Neural cell (in vitro differentiated cells): ENCODE measurements around the gene PNPLA5. TPM values are rescaled to one million over a fixed set of nuclear protein-coding genes. Genes with fewer than 3 reads are reported as not detected.

Source experiments
- H2AFZ ChIP-seq: fragments of 200-600, 300-800 bp; sonication (generic), shearing (Covaris generic); 2 replicates; pipeline ENCODE4 v1.6.0; 2014; ENCODE audit warnings: low read depth, mild to moderate bottlenecking, antibody characterized with exemption, low read length, moderate library complexity
- H3F3A ChIP-seq: fragments of 200-600 bp; shearing (Covaris generic); 2 replicates; pipeline ENCODE4 v1.6.1; 2016; ENCODE audit warnings: mild to moderate bottlenecking, moderate library complexity, mixed read lengths, antibody characterized with exemption, low read length; ENCODE audit not compliant: insufficient read depth, poor library complexity, severe bottlenecking
- H3K27ac ChIP-seq: fragments of 200-600, 300-800 bp; sonication (generic), shearing (Covaris generic); 2 replicates; pipeline ENCODE4 v1.5.1; 2014; ENCODE audit warnings: mild to moderate bottlenecking, low read length, moderate library complexity
- H3K27me3 ChIP-seq: fragments of 300-800, 200-600 bp; sonication (generic), shearing (Covaris generic); 2 replicates; pipeline ENCODE4 v1.6.0; 2014; ENCODE audit warnings: mild to moderate bottlenecking, low read depth, low read length, moderate library complexity; ENCODE audit not compliant: insufficient read depth
- H3K36me3 ChIP-seq: fragments of 300-800, 200-600 bp; sonication (generic), shearing (Covaris generic); 2 replicates; pipeline ENCODE4 v1.5.1; 2014; ENCODE audit warnings: mild to moderate bottlenecking, antibody characterized with exemption, low read length, moderate library complexity; ENCODE audit not compliant: insufficient read depth
- H3K4me2 ChIP-seq: fragments of 300-800, 200-600 bp; sonication (generic), shearing (Covaris generic); 2 replicates; pipeline ENCODE4 v1.6.0; 2014; ENCODE audit warnings: mild to moderate bottlenecking, low read length
- H3K4me3 ChIP-seq: fragments of 300-800, 200-600 bp; sonication (generic), shearing (Covaris generic); 2 replicates; pipeline ENCODE4 v1.5.1; 2014; ENCODE audit warnings: mild to moderate bottlenecking, low read length, moderate library complexity
- H3K79me2 ChIP-seq: fragments of 200-600 bp; shearing (Covaris generic); replicated peaks from 2 replicates; pipeline ENCODE4 v1.6.0; 2014; ENCODE audit warnings: mild to moderate bottlenecking, low read length, moderate library complexity; ENCODE audit not compliant: insufficient read depth
- H3K9ac ChIP-seq: fragments of 300-800, 200-600 bp; sonication (generic), shearing (Covaris generic); 2 replicates; pipeline ENCODE4 v1.6.1; 2016; ENCODE audit warnings: mild to moderate bottlenecking, low read length, mixed read lengths
- H3K9me2 ChIP-seq: fragments of 200-600 bp; shearing (Covaris generic); 2 replicates; pipeline ENCODE4 v1.6.1; 2016; ENCODE audit warnings: mild to moderate bottlenecking, low read length, mixed read lengths; ENCODE audit not compliant: insufficient read depth
- H3K9me3 ChIP-seq: fragments of 200-600, 300-800 bp; sonication (generic), shearing (Covaris generic); 2 replicates; pipeline ENCODE4 v1.6.1; 2016; ENCODE audit warnings: mild to moderate bottlenecking, mixed run types, low read length, moderate library complexity, mixed read lengths
- H4K20me1 ChIP-seq: fragments of 200-600 bp; shearing (Covaris generic); 2 replicates; pipeline ENCODE4 v1.6.1; 2016; ENCODE audit warnings: mild to moderate bottlenecking, mixed run types; ENCODE audit not compliant: insufficient read depth
- EP300 ChIP-seq: fragments of 450-650 bp; conservative IDR thresholded peaks from 2 replicates; pipeline ENCODE4 v1.6.1; 2014; ENCODE audit warnings: antibody characterized with exemption, mild to moderate bottlenecking, moderate library complexity; ENCODE audit not compliant: poor library complexity, severe bottlenecking
- MXI1 ChIP-seq: fragments of 450-650 bp; conservative IDR thresholded peaks from 2 replicates; pipeline ENCODE4 v1.6.1; 2014; ENCODE audit warnings: antibody characterized with exemption, mild to moderate bottlenecking; ENCODE audit not compliant: poor library complexity, severe bottlenecking
- POLR2AphosphoS5 ChIP-seq: IDR thresholded peaks from 2 replicates; pipeline ENCODE4 v1.6.1; 2012
- RAD21 ChIP-seq: fragments of 450-650 bp; conservative IDR thresholded peaks from 2 replicates; pipeline ENCODE4 v1.6.1; 2014; ENCODE audit warnings: antibody characterized with exemption, mild to moderate bottlenecking, moderate library complexity
- REST ChIP-seq: IDR thresholded peaks from 2 replicates; pipeline ENCODE4 v1.6.1; 2012; ENCODE audit warnings: borderline replicate concordance
- SMC3 ChIP-seq: fragments of 450-650 bp; conservative IDR thresholded peaks from 2 replicates; pipeline ENCODE4 v1.6.1; 2014; ENCODE audit warnings: antibody characterized with exemption, mild to moderate bottlenecking, moderate library complexity; ENCODE audit not compliant: poor library complexity
- TAF1 ChIP-seq: IDR thresholded peaks from 2 replicates; pipeline ENCODE4 v1.6.1; 2012; ENCODE audit warnings: low read depth
- polyA plus RNA-seq: library from polyadenylated mRNA; depleted of rRNA; stranded (reverse); fragments of >200 nt; gene quantifications from 2 replicates; pipeline ENCODE4 v1.2.3, GENCODE V29; 2014
- TF ChIP-seq, protein P1 (sequence below): fragments of 450-650 bp; IDR thresholded peaks from 2 replicates; pipeline ENCODE4 v1.5.1; 2014; ENCODE audit warnings: antibody characterized with exemption, mild to moderate bottlenecking, moderate library complexity; ENCODE audit not compliant: poor library complexity, severe bottlenecking

The PNPLA5 gene
- polyA plus RNA-seq, 1 donor from 2014 or later = not detected

GRCh38 chr22:43911351-43911750 is 19.5 kb upstream of the PNPLA5 start:
- Histone ChIP-seq H3K27ac (no peak overlapping the region), H3K79me2 (no peaks in the 10 kb centered on the region), H3K36me3 (no peaks in the 10 kb centered on the region), H3K9me3 (no peaks in the 10 kb centered on the region), H2AFZ (no peak overlapping the region), H3K27me3 (no peaks in the 10 kb centered on the region), H3K4me2 (no peak overlapping the region), H3K9ac (no peak overlapping the region), H4K20me1 (no peaks in the 10 kb centered on the region), H3K4me3 (no peak overlapping the region), H3F3A (no peaks in the 10 kb centered on the region), H3K9me2 (no peaks in the 10 kb centered on the region)
- TF ChIP-seq SMC3 (no peak), EP300 (no peak), MXI1 (no peak), REST (no peak), RAD21 (no peak), POLR2AphosphoS5 (no peak), TAF1 (no peak)

DNA sequence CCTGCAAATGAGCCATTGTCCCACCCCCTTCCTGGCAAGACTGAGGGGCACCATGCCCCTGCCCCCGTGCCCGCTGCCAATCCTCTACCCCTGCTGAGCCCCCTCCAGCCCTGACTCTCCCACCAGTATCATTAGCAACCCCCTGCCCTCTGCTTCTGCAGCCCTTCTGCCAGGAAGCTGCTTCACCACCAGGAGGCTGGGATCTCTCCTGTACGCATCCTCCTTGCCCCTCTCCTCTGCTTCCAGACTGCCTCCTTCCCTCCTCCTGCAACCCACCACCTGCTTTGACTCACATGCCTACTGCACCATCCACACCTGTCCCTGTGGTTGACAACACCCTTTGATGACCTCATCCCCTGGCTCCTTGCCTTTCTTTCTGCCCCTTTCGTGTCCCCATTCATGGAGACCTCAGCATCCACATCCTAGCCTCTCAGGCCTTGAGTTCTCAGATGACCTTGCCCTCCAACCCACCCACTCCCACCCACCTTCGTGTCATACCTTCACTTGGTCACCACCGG is 18.4 kb upstream of the PNPLA5 start:
- Histone ChIP-seq H3K36me3 (no peaks in the 10 kb centered on the region), H3K4me3 (no peak overlapping the region), H3K9me3 (no peaks in the 10 kb centered on the region), H3F3A (no peaks in the 10 kb centered on the region), H3K27ac (no peak overlapping the region), H3K9ac (no peak overlapping the region), H3K27me3 (no peaks in the 10 kb centered on the region), H3K9me2 (no peaks in the 10 kb centered on the region), H3K4me2 (no peak overlapping the region), H2AFZ (no peak overlapping the region), H3K79me2 (no peaks in the 10 kb centered on the region), H4K20me1 (no peaks in the 10 kb centered on the region)
- no peak for TF ChIP-seq RAD21

GRCh38 chr22:43909708-43910107 is 17.9 kb upstream of the PNPLA5 start:
- Histone ChIP-seq H3K9me3 (no peaks in the 10 kb centered on the region), H3K36me3 (no peaks in the 10 kb centered on the region), H4K20me1 (no peaks in the 10 kb centered on the region), H3K4me2 (no peak overlapping the region), H3F3A (no peaks in the 10 kb centered on the region), H3K9me2 (no peaks in the 10 kb centered on the region), H3K27ac (no peak overlapping the region), H3K9ac (no peak overlapping the region), H3K4me3 (no peak overlapping the region), H3K79me2 (no peaks in the 10 kb centered on the region), H3K27me3 (no peaks in the 10 kb centered on the region), H2AFZ (no peak overlapping the region)
- TF ChIP-seq POLR2AphosphoS5 (no peak), EP300 (no peak)
- TF ChIP-seq, protein P1, sequence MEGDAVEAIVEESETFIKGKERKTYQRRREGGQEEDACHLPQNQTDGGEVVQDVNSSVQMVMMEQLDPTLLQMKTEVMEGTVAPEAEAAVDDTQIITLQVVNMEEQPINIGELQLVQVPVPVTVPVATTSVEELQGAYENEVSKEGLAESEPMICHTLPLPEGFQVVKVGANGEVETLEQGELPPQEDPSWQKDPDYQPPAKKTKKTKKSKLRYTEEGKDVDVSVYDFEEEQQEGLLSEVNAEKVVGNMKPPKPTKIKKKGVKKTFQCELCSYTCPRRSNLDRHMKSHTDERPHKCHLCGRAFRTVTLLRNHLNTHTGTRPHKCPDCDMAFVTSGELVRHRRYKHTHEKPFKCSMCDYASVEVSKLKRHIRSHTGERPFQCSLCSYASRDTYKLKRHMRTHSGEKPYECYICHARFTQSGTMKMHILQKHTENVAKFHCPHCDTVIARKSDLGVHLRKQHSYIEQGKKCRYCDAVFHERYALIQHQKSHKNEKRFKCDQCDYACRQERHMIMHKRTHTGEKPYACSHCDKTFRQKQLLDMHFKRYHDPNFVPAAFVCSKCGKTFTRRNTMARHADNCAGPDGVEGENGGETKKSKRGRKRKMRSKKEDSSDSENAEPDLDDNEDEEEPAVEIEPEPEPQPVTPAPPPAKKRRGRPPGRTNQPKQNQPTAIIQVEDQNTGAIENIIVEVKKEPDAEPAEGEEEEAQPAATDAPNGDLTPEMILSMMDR = no peak
